ENCODE results near the gene TMEM100.

TMEM100 gene

DNA sequence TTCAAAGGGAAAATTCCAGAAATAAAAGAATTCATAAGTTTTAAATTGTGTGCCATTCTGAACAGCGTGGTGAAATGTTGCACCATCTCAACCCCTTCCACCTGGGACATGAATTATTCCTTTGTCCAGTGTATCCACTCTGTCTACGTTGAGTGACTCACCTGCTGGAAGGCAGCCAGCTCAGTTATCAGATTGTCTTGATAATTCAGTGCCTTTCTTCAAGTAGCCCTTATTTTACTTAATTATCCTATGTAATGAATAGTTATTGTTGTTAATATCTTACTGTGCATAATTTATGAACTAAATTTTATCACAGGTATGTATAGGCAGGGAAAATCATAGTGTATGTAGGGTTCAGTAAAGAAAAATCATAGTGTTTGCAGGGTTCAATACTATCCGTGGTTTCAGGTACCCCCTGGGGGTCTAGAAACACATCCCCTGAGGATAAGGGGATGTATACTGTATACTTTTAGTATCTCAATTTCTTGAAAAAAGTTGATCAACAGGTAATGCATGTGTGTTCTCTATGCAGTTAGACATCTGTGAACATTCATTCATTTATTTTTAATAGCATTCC is 20.5 kb upstream of the TMEM100 start:
- peak; percentile 46 for DNase-seq

DNA sequence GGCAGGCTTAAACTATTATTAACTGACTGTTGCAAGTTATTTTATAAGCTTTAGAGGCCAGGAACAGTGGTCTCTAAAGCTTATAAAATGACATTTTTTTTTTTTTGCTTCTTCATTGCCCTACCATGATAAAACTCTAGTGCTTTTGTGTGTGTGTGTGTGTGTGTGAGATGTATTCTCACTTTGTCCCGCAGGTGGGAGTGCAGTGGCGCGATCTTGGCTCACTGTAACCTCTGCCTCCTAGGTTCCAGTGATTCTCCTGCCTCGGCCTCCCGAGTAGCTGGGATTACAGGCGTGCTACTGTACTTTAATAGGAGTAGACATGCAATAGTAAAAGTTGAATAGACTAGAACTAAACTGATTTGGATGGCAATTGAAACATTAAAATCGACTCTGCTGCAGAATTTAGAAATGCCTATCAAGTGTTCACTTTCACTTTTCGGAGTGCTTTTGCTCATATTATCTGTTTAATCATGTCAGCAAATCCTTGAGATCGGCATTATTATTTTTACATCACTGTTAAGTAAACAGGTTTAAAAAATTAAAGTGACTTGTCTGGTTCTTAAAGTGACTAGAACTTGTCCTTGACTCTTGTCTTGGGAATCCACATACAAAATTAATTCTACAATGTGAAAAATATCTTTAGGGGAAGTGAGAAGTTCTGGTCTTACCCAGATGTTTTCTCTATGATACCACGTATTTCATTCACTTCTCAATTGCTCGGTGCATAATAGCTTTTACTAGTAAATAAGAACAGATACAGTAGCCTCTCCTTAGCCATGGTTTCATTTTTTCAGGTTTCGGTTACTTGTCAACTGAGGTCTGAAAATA is 19.8 kb upstream of the TMEM100 start:
- DNase-seq = no peak

DNA sequence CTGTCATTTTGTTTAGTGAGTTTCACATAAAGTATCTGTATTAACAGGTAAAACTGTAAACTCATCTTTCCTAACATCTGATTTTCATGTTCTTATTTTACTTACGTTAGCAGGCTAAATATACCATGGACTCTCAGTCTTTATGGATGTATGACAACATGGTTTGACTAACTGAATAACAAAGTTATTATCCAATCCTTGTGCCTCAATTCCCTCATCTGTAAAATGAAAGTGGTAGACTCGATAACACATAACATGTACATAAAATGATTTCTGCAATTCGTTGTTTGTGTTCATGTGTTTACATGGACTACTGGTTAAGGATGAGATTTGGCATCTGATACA is 18.7 kb upstream of the TMEM100 start:
- no peak for DNase-seq

DNA sequence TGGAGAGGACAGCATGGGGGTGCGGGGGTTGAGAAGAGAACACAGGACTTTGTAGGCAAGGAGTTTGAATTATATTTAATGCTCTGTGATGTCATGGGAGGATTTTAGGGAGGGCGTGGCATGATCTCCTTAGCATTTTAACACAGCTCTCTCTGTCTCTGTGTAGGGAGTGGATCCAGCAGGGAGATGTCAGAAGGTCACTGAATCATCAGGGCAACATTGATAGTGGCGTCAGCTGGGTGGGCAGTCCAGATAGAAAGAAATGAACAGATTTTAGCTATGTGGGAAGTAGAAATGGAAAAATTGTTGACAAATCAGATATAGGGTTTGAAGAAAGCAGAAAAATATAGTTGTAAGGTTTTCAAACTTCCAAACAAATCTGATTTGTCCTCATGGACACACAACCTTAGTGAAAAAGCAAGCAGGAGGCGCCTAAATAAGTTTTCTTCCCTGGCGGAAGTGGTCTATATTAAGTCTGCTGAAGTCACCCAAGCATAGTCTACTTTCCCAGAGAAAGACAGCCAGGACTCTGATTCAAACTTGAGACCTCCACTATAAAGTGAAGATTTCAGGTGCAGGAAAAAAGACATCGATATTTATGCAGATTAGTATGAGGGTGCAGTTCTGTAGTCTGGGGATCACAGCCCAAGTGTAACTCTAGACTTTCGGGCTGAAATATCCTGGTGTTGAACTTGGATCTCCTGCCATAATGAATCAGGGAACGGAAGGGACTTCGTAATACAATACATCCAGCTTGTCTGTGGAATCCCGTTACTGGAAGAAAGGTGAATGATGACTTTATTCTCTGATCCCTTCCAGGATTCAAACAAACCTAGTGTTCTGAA is 18.1 kb upstream of the TMEM100 start:
- no peak for DNase-seq

DNA sequence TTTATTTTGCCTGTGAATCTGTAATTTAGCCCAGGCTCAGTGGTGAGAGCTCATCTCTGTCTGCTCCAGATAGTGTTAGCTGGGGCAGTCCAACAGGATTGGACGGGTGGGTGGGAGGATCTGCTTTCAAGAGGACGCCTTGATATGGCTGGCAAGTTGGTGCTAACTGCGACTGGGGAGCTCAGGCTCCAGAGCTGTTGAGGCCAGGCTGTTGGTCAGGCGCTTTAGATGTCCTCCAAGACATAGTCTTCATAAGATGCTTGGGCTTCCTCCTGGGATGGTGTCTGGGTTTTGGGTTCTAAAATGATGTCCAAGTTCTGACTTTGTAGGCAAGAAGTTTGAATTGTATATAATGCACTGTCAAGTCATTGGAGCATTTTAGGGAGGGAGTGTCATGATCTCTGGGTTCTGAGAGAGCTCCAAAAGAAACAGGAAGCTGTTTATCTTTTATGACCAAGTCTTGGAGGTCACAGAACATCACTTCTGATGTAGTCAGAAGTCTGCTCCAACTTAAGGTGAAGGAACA is 15.4 kb upstream of the TMEM100 start:
- no peak for DNase-seq

DNA sequence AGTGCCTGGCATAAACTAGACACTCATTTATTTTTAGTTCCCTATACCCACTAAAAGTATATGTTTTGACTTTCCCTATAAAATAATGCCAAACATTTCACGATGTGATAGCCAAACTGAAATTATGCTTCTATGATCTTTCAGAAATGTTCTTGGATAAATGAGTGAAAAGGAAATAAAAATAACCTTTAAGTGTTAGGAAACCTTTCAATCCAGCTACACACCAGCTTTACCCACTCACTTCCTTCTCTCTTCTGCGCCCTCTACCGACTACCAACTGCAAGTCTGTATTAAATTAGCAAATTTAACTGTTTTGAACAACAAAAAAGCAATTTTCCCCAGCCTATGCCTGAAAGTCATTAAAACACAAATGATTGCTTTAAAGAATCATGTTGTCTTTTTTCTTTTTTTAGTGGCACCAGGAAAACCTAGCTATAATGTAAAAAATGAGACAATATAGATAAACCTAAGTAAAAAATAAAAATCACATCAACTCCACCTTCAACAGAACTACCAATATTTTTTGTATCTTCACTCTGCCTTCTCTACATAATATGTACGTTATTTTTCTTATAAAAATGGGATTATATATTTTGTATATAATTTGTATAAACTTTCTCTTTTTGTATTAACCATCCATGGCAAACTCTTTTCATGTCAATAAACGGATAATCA is 13.2 kb upstream of the TMEM100 start:
- DNase-seq = peak; percentile 3

DNA sequence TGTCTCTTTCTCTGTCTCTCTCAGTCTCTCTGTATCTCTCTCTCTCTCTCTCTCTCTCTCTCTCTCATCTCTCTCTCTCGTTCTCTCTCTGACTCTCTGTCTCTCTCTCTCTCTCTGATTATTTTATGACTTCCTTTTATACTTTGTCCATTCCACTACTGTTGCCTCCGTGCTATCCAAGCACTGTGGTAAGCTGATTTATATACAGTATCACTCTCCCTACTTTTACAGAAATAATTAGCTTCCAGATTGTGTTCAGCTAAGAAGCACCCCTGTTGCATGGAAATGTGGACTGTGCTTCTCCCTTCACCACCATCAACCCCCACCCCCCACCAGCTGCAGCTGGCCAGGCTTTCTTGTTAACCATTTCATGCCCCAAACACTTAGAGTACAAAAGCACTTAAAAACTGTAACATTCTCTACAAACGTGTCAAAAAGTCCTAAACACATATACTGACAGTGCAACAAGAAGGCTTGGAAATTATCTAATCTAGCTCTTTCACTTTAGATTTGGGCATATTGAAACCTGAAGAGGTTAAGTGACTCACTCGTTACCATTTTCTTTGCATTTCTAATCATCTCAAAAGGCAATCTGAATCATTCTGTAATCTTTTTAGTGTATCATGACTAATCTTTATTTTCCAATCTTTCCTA is 11.6 kb upstream of the TMEM100 start:
- no peak for DNase-seq

DNA sequence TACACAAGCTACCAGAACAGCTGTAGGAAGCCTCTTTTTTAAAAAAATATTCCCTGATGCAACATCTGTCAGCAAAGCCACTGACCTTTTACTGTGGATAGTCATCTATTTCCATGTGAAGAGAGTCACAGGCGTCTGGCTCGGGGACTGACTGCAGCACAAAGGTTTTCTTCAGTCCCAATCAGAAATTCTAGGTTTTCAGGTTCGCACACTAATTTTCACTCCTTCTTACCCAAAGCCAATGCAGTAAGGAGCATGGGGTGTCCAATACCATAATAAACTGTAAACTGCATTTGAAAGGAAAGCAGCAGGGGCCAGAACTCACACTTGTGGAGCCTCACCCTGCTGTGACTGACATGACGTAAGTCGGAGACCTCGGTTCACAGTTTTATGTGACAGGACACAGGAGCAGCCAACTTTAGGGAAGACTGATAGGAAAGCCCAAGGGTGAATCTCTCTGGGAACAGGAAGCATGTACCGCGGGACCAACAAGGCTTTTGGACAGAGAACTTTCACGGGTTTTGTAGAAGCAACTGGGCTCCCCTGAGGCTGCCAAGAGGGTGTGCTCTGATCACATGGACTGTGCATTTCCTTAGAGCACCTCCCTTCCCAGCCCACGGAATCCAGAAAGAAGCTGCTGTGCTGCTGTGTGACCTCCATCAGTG is 9.1 kb upstream of the TMEM100 start:
- no peak for DNase-seq

DNA sequence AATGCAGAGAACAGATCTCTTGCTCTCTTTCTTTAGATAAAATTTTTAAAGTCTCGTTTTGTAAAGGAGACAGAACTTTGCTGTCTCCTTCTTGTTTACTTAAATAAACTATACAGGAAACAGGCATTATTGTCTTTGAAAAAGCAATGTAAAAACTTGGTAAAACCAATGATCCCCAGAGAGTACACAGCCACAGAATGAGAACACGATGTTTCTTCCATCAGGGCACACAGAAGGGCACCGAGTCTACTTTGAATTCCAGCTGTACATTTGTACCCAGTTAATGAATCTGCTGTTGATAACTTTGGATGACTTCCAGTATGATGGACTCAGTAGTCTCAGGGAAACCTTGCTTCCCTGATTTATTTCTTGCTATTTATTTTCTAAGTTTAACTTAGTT is 8.1 kb upstream of the TMEM100 start:
- DNase-seq = no peak

DNA sequence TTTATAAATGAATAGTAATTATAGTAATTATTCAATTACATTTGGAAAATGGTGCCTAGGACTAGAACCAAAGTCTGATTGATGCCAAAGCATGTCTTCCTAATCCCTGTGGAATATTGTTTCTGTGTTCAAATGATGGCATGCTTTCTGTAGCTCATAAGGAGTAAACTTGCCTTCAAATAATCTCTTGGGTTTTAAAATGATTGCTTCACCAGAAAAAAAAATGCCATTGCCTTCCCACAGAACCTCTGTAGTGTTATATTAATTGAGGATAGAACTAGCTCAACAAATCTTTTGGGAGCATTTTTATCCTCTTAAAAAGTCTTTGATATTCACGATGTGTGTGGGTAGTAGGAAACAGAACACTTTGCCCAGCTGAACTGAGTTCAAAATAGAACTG is 7.7 kb upstream of the TMEM100 start:
- DNase-seq = no peak

DNA sequence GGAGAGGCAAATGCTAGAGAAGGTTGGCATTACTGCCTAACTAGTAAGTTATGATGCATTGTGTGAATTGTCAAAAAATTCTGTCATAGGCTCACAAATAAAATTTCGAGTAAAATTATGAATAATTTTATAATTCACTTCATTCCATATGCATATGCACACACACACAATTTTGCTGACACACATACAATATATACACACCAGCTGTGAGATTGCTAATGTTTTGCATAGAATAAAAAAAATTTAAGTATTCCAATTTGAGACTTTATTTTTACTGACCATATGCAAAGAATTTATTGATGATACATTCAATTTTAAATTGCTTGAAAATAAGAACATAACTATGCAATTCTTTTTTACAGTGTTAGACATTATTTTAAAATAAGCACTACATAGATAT is 6.8 kb upstream of the TMEM100 start:
- no peak for DNase-seq

DNA sequence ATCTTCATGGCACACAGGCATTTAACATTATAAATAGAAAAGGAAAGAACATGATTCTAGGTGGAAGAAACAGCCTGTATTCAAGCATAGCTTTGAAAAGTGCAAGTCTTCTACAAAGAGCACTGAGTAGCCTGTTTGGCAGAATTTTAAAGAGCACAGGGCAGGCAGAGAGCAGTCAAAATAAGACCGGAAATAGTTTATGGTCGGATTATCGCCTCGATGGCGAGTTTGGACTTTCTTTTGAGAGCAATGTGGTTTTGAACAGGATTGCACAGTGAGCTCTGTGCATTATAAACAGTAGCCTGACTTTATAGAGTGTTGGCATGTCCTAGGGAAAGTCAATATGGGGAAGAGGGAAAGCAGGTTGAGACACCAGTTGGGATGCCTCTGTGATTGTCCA is 6.2 kb upstream of the TMEM100 start:
- no peak for DNase-seq

DNA sequence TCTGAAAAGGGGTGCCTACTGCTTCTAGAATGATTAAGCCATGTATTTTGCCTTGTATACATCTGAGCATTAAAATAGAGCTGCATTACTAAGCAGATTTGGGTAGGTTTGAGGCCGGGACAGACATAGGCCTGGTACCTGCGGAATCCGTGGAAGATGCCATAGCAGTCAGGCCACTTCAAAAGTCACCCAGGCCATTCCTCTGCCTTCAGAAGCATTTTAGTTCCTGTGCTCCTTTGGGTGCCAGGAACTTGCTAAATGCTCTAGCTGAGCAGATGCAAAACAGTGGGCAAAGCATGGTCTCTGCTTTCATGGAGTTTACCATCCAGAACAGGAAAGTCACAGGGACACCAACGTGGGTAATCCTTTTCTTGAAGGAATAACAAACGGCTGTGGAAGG is 5.7 kb upstream of the TMEM100 start:
- DNase-seq = no peak

DNA sequence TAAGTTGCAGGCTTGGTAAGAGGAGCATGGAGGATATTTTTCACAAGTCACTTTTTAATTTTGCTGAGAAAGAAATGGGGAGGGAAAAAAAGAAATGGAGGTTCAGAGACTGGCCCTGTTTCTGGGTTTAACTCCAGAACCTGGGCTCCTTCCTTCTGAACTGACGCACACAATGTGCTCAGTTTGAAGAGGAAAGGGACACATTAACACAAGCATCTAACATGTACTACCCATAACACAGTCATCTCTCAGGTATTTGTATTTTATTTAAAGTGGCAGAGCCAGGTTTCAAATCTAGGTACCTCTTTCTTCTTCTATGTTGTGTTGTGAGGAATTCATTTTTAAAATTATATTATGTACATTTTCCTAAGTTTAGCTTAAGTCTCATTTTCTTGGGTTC is 5.3 kb upstream of the TMEM100 start:
- DNase-seq = no peak

DNA sequence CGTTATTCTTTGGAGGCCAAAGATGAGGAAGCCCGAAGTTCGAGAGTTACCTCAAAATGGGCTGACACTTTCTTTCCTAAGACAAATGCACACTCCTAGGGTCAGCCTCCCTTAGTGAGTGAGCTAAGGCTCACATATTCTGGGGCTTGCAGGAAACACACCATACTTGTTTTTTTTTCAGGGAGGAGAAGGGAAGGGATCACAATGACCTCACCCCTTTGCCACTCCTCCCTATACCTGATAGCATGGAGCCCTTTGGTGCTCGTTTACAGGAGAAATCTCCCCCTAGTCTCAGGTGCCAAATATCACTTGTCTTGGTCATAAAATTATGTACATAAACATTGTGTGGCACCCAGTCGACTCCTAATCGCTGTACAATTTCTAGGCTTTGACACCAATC is 4.6 kb upstream of the TMEM100 start:
- DNase-seq = no peak

DNA sequence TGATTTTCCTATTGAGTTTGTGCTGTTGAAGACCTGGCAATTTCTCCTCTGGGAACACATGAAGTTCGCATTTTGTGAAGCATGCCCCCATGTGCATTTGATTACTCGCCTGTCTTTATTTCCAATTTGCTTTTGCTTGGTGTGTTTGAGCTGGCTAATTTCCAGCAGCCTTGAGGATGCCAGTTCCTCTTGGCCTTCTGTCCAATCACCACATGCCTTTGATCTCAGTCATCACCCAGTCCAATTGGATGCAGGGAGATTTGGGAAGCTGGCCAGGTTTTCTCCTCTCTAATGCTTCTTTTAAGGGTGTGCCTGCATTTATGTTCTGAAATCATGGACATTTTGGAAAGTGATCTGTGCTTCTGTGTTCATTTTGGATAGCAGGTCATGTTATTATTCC is 3.8 kb upstream of the TMEM100 start:
- peak; percentile 95 for DNase-seq

DNA sequence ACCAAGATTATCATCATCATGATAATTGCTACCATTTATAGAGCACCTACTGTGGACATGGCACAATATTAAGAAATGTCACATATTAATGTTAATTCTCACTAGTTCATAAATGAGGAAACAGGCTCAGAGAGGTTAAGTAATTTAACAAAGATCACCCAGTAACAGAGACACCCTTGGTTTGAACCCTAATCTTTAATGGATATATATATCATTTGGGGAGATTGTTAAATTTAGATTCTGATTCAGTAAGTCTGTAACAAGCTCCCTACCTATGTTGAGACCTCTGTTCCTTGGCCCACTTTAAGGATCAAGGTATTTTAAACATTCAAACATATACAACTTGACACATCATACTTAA is 804 bp upstream of the TMEM100 start:
- no peak for DNase-seq

DNA sequence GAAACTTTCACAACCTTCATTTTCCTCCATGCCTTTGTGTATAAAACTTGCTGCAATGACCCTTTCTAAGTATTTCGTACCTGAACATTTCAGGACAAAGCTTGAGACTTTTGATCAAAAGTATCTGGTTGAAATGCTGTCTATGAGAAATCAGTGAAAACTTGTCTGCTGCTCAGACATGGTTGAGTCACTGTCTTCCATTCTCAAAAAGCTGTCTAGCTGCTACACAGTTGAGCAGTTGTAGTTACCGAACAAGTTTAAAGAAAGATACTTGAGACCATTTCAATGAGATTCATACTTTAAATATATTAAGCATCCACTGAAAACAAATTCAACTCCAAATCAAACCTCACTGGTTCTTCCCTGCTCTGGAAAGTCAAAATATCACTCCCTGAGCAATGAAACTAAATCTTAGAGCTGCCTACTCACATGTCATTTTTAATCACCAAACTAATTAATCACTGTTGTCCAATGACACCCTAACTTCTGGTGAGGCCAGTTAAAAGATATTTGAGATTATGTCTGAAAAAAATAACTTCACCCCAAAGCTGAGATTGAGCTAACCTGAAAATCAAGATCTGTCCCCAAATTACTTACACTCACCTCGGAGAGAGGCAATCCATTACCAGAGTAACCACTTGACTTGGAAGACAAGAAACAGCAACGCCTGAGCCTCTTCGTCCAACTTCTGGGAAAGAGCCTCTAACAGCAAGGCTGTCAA is 488 bp downstream of the TMEM100 start:
- no peak for DNase-seq

DNA sequence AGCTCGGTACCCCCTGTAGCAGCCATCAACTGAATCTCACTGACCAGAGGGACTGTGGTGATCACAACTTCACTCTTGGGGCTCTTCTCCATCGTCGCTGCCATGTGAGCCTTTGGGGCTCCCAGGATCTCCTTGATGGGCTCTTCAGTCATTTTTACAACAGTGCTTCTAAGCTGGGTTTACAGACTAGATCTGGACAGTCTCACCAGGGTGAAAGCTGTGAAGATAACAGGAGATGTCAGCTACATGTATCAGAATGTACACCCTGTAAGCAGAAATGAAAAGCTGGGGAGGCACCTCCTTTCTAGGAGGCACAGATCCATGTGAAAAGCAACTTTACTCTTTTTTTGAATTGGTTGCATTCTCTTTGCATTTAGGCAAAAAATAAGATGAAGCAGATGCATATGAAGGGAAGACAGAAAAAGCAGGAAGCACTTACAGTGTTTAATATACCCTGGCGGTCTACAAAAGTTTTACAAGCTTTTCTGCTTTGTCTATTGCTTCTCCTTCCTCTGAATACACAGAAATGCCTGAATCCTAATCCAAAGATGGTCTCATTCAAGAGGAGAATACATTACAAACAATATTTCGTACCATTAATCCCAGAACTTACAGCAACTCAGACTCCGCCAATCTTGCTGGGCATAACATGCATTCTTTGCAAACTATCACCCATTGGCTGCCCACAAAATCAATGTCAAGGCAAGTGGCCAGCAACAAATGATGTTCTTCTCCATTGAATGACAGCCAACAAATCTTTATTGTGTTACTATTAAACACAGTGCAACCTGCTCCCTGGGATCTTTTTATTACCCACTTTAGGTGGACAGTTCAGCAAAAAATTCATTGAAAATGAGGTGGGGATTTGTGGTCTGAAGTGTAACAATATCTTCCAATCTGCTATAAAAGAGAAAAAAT is 1.5 kb downstream of the TMEM100 start:
- no peak for DNase-seq

Measured in COR-L47 (cell line).